NCI-H2196 treated with DMSO at 0.1 percent for 48 hours (cell line): ENCODE measurements around the gene CCL11.

Experiments used
- DNase-seq: peaks from one replicate; lab custom pipeline; 2025; ENCODE audit not compliant: unreplicated experiment; lab: John Stamatoyannopoulos, UW

CCL11 gene

DNA sequence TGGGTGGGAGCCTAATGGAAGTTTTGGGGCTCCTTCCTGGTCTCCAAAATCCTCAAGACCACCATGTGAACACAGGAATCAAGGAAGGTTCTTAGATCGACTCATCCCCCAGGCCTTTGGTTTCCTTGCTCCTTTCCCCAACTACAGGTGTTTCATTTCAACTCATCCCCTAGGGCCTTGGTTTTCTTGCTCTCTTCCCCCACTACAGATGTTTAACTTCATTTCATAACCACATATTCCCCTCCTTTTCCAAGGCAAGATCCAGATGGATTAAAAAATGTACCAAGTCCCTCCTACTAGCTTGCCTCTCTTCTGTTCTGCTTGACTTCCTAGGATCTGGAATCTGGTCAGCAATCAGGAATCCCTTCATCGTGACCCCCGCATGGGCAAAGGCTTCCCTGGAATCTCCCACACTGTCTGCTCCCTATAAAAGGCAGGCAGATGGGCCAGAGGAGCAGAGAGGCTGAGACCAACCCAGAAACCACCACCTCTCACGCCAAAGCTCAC is at the start of gene CCL11:
Gene CCL11, plus strand, starts transcription at position 457 of the 507 bp plus-strand sequence. CDS start 67 bp downstream, outside the sequence.
- DNase-seq: no peak

DNA sequence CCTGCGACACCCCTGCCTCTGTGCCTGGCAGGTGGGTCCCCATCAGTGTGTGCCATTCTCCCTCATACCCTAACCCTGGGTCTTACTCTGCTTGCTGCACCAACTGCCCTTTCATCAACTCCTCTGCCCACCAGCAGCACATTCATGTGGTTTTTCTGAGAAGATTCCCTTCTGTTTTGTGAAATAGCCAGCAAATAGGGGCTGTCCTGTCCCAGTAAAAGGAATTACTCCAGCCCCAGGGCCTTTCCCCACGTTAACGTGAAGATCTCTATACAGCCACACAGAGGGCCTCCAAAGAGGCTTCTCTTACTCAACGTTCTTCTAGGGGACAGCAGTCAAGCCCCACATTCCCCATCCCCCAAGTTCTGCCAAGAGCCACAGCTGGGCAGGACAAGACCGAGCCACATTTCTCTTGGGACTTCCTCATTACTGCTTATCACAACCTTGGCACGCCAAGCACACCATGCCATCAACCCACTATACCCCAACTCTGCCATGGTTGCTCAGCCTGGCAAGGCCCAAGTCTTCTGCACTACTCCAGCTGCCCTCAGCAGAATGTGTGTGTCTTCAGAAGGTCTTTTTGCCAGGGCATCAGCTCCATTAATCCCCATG is 49.2 kb upstream of the CCL11 start:
- no peak for DNase-seq

DNA sequence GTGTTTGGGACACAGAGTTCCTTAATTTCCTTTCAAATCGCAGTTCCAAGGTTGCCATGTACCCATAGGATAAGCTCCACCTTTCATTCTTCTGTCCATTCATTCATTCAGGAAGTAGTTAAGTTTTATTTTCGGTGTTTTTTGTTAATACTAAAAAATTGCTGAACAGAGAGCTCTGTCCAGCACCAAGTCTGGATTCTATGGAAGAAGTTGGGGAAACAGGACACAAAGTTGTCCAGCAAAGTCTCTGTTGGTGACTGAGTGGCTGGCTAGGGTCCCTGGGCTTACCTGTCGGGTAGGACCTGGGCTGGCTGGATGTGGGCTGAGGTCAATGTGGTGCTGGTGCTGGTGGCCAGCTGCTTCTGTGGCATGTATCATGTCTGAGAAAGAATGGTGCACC is 48.1 kb upstream of the CCL11 start:
- DNase-seq: no peak

DNA sequence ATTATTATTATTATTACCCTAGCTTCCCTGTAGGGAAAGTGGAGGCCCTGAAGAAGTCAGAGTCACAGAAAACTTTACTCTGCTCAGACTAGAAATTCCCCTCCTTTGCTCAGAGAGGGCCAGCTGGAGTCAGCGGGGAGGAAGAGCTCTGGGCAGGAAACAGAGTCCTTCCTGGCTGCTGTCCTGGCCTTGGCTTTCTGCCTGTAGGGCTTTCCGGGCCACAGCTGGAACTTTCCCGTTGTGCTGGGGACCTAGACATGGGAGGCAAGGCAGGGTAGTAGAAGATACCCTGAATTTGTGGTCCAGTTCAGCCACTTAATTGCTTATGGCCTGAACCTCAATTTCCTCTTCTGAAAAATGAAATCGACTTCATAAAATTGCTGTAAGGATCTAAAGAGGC is 44.5 kb upstream of the CCL11 start:
- DNase-seq: no peak

DNA sequence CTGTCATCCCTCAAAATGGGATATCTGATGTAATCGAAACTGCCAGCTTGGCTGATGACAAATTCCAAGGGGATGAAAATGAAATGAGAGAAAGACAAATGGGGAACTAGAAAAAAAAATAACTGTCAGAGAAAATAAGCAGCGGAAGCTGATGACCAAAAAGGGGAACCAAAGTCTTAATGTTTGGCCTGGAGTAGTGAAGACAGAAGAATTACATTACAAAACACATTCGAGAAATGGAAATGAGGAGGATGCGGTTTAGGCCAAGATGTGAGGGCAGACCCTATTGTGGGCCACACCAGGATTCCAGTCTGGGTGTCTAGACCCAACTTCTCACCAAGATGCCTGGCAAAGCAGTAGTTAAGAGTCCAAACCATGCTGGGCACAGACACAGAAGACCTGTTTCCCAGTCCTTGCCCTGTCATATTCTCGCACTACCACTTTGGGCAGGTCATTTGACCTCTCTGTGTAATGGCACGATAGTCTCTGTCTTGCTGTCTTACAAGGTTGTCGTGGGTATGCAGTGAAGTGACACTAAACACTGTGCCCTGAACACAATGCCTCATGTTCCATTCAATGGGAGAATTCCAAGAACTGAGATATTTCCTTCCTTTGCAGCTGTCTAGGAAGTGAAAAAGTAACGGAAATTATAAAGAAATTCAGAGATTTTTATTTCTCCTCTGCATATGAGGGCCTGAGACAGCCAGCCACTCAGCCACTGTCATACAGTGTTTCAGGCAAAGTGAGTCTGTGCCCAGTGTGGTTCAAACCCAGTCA is 42.8 kb upstream of the CCL11 start:
- no peak for DNase-seq

DNA sequence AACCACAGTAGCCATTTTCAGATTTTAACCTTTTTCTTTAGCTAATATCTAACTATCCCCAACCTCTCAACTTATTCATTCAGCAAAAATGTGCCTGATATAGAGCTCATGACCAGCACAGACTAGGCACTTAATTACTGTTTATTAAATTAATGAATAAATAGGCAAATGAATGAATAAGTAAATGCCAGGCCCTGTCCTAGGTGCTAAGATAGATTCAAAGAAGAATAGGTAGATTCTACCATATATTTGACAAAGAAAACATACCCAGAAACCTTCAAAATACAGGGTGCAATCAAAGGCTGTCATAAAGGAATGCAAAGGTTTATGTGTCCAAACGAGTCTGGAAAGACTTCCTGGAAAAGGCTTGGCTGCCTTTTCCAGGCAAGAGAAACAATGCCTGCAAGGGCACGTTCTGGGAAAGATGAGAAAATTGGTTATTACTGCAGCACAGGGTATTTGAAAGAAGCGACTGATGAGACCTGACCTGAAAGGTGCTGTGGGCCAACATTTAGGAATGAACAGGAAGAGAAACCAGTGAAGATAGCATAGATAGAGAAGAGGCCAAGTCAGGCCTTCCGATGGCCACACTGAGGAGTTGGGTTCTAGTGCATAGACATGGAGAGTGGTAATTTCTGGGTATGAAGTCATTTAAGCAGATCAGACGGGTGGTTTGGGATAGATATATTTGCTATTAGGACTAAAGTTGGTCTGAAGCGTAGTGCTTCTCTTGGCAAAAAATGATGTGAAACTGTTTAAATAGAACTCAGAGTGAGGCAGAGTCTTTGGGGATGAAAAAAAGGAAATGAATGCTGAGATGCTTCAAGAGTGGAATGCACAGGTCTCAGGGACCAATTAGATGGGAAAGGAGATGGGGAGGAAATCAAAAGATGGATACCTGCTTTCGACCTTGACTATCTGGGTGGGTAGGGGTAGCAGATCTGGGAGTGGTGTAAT is 41.9 kb upstream of the CCL11 start:
- DNase-seq: no peak

DNA sequence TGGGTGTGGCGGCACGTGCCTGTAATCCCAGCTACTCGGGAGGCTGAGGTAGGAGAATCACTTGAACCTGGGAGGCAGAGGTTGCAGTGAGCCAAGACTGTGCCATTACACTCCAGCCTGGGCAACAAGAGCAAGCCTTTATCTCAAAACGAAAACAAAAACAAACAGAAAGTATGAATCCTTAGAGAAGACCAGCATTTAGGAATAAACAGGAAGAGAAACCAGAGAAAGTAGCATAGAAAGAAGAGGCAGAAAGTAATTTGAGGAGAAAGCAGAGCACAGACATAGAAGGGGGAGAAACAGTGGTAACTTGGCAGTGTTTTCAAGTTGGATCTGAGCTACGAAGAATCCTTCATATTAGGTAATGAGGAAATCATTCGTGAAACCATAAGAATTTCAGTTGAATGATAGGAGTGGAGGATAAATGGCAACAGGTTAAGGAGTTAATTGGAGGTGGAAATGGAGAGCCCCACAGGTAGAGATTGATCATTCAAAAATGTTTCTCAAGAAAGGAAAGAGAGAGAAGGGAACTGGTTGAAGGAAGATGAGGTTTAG is 40.1 kb upstream of the CCL11 start:
- DNase-seq: no peak

DNA sequence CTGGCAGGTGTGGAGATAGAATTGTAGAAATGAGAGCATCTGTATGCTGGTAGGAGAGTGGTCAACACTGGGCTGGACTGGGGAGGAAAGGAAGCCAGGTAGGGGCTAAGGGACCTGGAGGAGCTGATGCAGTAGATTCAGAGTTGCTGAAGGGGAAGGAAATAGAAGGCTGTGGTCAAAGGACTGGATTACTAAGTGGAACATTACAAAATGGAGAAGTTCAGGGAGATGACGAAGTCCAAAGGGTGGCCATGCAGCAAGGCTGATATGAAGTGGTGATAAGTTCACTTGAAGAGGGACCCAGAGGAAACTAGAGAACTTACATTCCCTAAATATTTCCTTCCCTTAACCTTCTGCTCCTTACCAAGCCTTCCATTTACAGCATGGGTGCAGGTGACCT is 39.1 kb upstream of the CCL11 start:
- DNase-seq: no peak

DNA sequence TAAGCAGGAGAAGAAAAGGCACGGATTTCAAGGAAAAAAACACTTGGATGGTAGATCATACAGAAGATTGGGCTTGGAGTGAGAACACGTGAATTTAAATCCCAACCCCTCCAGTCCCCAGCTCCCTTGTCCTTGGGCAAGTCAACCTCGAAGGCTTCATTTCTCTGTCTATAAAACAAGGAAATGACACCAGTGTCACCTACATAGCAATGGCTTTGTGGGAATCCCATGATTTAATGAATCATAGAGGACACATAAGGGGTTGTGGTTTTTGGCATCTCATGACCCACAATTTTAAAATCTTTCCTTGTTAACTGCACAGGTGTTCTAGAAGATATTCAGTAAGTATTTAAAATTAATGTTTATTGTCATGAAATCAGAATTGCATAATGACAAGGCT is 38.7 kb upstream of the CCL11 start:
- no peak for DNase-seq

DNA sequence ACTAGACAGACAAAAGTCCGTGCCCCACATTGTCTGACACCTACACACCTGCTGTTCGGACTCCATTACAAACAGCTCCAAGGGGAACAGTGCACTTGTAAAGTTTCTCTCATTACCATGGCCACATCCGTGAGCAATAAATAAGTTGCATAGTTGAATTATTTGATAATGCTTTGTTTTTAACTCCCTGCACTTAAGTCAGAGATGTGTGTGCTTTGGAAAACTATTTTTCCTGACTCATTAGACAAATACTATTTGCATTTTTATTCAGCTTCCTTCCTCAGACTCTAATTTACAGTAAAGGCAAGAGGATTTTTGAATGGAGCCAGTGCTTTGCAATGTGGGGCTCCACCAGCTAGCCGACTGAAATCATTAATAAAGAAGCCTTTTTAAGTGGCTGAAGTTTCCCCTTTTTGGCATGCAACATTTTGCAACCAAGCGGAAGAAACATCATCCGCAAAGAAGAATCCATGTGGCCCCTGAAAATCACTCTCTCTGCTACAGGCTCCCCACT is 37.0 kb upstream of the CCL11 start:
- no peak for DNase-seq

DNA sequence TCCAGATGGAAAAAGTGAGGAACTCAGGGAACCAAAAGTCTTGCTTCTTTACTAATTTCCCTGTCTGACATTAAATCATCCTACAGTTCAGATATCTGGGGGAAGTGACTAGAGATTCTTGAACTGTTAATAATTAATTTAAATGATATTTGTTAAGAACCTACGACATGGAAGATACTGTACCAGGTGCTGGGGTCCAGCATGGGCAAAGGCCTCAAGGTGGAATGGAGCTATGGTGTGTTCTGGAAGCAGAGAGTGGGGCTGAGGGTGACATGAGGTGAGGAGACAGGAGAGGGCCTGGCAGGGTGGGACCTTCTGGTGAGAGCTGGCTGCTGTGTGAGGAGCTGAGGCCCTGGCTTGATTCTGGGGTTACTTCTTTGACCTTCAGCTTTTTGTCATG is 36.5 kb upstream of the CCL11 start:
- no peak for DNase-seq

DNA sequence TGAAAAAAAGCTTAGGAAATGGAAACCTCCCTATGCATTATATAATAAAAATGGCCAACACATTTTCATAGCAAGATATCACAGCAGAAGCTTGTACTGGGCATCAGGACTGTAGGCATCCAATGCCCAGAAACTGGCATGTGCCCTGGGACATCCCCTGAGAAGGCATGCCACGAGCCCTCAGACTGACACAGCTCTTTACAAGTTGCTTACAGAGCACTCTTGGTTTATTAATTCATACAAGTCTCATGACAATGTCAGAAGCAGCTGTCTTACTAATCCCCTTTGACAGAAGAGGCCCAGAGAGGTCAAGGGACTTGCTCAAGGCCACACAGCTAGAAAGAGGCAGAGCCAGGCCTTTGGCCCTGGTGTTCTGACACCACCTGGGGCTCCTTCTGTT is 36.1 kb upstream of the CCL11 start:
- DNase-seq: no peak

DNA sequence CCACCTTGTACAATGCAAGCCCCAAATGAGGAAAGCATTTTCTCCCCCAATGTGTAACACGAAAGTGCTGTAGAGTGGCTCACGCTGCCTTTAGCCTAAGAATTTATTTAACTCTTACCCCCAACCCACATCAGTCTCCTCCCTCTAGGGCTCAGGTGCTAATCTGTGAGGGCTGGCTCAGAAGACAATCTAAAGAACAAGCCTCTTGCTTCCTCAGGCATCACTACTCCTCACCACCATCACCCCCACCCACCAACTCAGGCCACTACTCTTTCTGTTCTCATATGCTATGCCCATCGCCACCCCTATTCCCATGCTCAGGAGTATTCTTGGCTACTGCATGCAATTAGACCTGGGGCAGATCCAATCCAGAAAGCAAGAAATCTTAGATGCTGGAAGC is 34.4 kb upstream of the CCL11 start:
- no peak for DNase-seq

DNA sequence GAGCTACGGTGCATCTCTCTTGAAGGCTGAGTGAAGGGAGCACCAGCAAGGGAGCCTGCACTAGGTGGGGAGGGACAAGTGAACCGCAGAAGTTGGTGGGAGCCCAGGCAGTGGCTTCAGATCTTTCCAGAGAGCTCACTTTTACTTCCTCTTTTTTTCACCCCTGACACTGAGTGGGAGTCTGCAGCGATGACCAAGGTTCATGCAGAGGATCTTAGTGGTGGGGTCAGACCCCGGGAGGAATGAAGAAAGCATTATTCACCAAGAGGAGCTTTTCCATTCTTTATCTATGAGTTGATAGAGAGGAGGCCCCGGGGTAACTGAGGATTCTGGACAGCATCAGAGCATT is 33.5 kb upstream of the CCL11 start:
- no peak for DNase-seq

DNA sequence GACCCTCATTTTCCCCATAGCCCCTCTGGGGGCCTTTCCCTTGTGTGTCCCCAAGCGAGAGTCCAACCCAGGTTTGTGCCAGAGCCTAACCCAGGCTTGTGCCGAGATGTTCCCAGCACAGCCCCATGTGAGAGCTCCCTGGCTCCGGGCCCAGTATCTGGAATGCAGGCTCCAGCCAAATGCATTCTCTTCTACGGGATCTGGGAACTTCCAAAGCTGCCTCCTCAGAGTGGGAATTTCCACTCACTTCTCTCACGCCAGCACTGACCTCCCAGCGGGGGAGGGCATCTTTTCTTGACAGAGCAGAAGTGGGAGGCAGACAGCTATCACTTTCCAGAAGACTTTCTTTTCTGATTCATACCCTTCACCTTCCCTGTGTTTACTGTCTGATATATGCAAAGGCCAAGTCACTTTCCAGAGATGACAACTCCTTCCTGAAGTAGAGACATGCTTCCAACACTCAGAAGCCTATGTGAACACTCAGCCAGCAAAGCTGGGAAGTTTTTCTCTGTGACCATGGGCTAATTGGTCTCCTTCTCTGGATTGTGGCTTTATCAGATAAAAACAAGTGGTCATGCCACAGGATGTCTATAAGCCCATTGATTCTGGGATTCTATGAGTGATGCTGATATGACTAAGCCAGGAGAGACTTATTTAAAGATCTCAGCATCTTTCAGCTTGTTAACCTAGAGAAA is 33.0 kb upstream of the CCL11 start:
- no peak for DNase-seq

DNA sequence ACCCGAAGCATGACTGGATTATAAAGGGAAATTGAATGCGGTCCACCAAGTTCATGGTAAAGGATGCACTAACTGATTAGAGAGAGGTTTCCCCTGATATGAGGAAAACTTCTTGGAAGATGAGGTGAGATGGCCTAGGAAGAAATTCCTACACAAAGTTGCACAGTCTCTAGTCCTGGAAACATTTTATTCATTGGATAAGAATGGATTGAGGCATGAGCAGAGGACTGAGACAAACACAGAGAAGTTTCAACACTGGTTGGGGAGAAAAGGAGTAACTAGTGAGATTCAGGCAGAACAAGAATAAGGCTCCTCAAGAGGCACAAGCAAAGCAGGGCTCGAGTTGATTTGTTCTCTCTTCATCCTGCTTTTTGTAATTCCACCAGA is 32.4 kb upstream of the CCL11 start:
- no peak for DNase-seq

DNA sequence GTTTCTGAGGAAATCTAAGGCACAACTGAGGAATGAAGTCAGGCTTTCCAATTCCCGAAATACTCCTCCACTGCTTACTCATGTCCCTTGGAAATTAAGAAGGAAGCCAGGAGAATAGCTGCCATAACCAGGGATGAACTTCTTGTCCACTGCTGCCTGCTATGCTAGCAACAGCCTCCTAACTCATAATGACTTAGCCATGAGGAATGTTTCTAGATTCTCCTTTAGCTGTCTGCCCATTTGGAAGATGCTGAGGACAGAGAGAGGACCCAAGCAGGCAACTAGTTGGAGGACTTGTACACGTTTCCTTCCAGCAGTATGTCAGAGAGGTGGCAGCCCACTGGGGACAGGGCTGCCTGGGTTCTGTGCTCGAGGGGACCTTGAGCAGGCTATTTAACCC is 31.4 kb upstream of the CCL11 start:
- DNase-seq: no peak

DNA sequence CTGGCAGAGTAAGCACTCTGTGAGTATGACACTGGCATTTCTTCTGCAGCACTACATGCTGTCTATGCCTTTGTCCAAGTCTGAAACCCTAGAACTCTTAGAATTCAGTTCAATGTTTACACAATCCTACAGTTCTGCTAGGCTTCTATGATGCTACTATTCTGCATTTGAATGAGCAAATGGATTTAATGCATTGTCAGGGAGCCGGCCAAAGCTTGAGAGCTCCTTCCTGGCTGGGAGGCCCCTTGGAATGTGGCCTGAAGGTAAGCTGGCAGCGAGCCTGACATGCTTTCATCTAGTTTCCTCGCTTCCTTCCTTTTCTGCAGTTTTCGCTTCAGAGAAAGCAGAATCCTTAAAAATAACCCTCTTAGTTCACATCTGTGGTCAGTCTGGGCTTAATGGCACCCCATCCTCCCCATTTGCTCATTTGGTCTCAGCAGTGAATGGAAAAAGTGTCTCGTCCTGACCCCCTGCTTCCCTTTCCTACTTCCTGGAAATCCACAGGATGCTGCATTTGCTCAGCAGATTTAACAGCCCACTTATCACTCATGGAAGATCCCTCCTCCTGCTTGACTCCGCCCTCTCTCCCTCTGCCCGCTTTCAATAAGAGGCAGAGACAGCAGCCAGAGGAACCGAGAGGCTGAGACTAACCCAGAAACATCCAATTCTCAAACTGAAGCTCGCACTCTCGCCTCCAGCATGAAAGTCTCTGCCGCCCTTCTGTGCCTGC is 30.7 kb upstream of the CCL11 start, which contains the start of gene CCL2:
Gene CCL2, plus strand, starts transcription at position 635 of the 730 bp plus-strand sequence. Its CDS starts 65 bp downstream, at position 700.
- no peak for DNase-seq

DNA sequence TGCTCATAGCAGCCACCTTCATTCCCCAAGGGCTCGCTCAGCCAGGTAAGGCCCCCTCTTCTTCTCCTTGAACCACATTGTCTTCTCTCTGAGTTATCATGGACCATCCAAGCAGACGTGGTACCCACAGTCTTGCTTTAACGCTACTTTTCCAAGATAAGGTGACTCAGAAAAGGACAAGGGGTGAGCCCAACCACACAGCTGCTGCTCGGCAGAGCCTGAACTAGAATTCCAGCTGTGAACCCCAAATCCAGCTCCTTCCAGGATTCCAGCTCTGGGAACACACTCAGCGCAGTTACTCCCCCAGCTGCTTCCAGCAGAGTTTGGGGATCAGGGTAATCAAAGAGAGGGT is 30.2 kb upstream of the CCL11 start:
- DNase-seq: no peak

DNA sequence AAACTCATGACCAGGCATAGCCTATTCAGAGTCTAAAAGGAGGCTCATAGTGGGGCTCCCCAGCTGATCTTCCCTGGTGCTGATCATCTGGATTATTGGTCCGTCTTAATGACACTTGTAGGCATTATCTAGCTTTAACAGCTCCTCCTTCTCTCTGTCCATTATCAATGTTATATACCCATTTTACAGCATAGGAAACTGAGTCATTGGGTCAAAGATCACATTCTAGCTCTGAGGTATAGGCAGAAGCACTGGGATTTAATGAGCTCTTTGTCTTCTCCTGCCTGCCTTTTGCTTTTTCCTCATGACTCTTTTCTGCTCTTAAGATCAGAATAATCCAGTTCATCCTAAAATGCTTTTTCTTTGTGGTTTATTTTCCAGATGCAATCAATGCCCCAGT is 29.7 kb upstream of the CCL11 start:
- DNase-seq: no peak
